Measurements from ENCODE around the gene SYNE2. TPM values are rescaled to one million over a fixed set of nuclear protein-coding genes. Genes with fewer than 3 reads are reported as not detected.
"Not testable (repeated sequence)": the region's sequence is repeated elsewhere in the genome, so short reads cannot be mapped to it uniquely, and the experiment has no call there.

The SYNE2 gene
- total RNA-seq, 2 experiments from 2014 or later = 27.6 to 27.7 TPM

- Mint-ChIP-seq H3K4me3 (no peak overlapping the region), H3K27ac (no peak overlapping the region), H3K9me3 (no peaks in the 10 kb centered on the region), H3K27me3 (no peaks in the 10 kb centered on the region), H3K36me3 (peaks cover 59% of the 10 kb centered on the region), H3K4me1 (ENCODE audit: low read depth) (no peaks in the 10 kb centered on the region)
- intact Hi-C loops (cut with micrococcal nuclease) = no loop called here
- POLR2A ChIA-PET = no interaction called here
- CTCF ChIA-PET = interaction anchor here (0.9 kb wide), 1 partner anchor 148 kb away, joined by 3 read pairs; the partner anchor contains the start of gene SYNE2
- no peak for DNase-seq
Measured at GRCh38 chr14:64000749-64001148, 147.9 kb downstream of the SYNE2 start.

GRCh38 chr14:64005822-64006221 is 153.0 kb downstream of the SYNE2 start:
- H3K27me3 Mint-ChIP-seq = no peaks in the 10 kb centered on the region
- intact Hi-C loops (cut with micrococcal nuclease) = no loop called here
- no peaks in the 10 kb centered on the region for H3K9me3 Mint-ChIP-seq
- POLR2A ChIA-PET = no interaction called here
- peaks cover 25% of the 10 kb centered on the region for H3K36me3 Mint-ChIP-seq
- no peak for DNase-seq
- H3K4me3 Mint-ChIP-seq = no peak overlapping the region
- H3K27ac Mint-ChIP-seq = no peak overlapping the region
- CTCF ChIA-PET = interaction anchor here (1.1 kb wide), 1 partner anchor 298 kb away, joined by 3 read pairs; no protein-coding TSS in a partner anchor
- H3K4me1 Mint-ChIP-seq (ENCODE audit: low read depth) = no peaks in the 10 kb centered on the region

- DNase-seq = no peak
- H3K27ac Mint-ChIP-seq = no peak overlapping the region
- H3K27me3 Mint-ChIP-seq = no peaks in the 10 kb centered on the region
- ChIA-PET POLR2A (no interaction called here), CTCF (no interaction called here)
- H3K36me3 Mint-ChIP-seq = peaks cover 17% of the 10 kb centered on the region
- intact Hi-C loops (cut with micrococcal nuclease) = no loop called here
- no peaks in the 10 kb centered on the region for H3K9me3 Mint-ChIP-seq
- H3K4me3 Mint-ChIP-seq = no peak overlapping the region
- H3K4me1 Mint-ChIP-seq (ENCODE audit: low read depth) = peaks cover 9% of the 10 kb centered on the region
Measured at GRCh38 chr14:64008016-64008415, 155.2 kb downstream of the SYNE2 start.

- Mint-ChIP-seq H3K27me3 (no peaks in the 10 kb centered on the region), H3K4me1 (ENCODE audit: low read depth) (peaks cover 9% of the 10 kb centered on the region), H3K36me3 (peaks cover 20% of the 10 kb centered on the region), H3K27ac (no peak overlapping the region), H3K9me3 (peaks cover 6% of the 10 kb centered on the region), H3K4me3 (no peak overlapping the region)
- POLR2A ChIA-PET = no interaction called here
- intact Hi-C loops (cut with micrococcal nuclease) = loop anchor here (5.0 kb wide), 1 partner anchor 110 kb away; no protein-coding TSS in a partner anchor
- no peak for DNase-seq
- CTCF ChIA-PET = interaction anchor here (1.0 to 2.0 kb wide), 5 partner anchors 11 to 291 kb away, joined by 3 to 14 read pairs (median 4); no protein-coding TSS in a partner anchor
Measured at GRCh38 chr14:64012003-64012402, 159.2 kb downstream of the SYNE2 start.

- intact Hi-C loops (cut with micrococcal nuclease) = loop anchor here (5.0 kb wide), 1 partner anchor 110 kb away; no protein-coding TSS in a partner anchor
- peaks cover 6% of the 10 kb centered on the region for H3K9me3 Mint-ChIP-seq
- no peak overlapping the region for H3K27ac Mint-ChIP-seq
- DNase-seq = no peak
- H3K4me1 Mint-ChIP-seq (ENCODE audit: low read depth) = peaks cover 9% of the 10 kb centered on the region
- H3K27me3 Mint-ChIP-seq = no peaks in the 10 kb centered on the region
- no peak overlapping the region for H3K4me3 Mint-ChIP-seq
- POLR2A ChIA-PET = no interaction called here
- peaks cover 21% of the 10 kb centered on the region for H3K36me3 Mint-ChIP-seq
- CTCF ChIA-PET = interaction anchor here (1.0 kb wide), 1 partner anchor 172 kb away, joined by 4 read pairs; no protein-coding TSS in a partner anchor
Measured at GRCh38 chr14:64012720-64013119, 159.9 kb downstream of the SYNE2 start.

GRCh38 chr14:64025479-64025878 is 172.7 kb downstream of the SYNE2 start:
- Mint-ChIP-seq H3K27me3 (no peaks in the 10 kb centered on the region), H3K4me1 (ENCODE audit: low read depth) (no peaks in the 10 kb centered on the region), H3K27ac (no peak overlapping the region), H3K9me3 (no peaks in the 10 kb centered on the region), H3K4me3 (no peak overlapping the region), H3K36me3 (peaks cover 27% of the 10 kb centered on the region)
- intact Hi-C loops (cut with micrococcal nuclease) = no loop called here
- DNase-seq = no peak
- CTCF ChIA-PET = interaction anchor here (1.0 kb wide), 1 partner anchor 14 kb away, joined by 3 read pairs; no protein-coding TSS in a partner anchor
- POLR2A ChIA-PET = no interaction called here

- H3K4me1 Mint-ChIP-seq (ENCODE audit: low read depth) = no peaks in the 10 kb centered on the region
- H3K27me3 Mint-ChIP-seq = no peaks in the 10 kb centered on the region
- CTCF ChIA-PET = interaction anchor here (1.0 kb wide), 1 partner anchor 15 kb away, joined by 3 read pairs; no protein-coding TSS in a partner anchor
- H3K9me3 Mint-ChIP-seq = no peaks in the 10 kb centered on the region
- intact Hi-C loops (cut with micrococcal nuclease) = no loop called here
- H3K36me3 Mint-ChIP-seq = peaks cover 34% of the 10 kb centered on the region
- POLR2A ChIA-PET = no interaction called here
- H3K27ac Mint-ChIP-seq = no peak overlapping the region
- DNase-seq = no peak
- H3K4me3 Mint-ChIP-seq = no peak overlapping the region
Measured at GRCh38 chr14:64026600-64026999, 173.8 kb downstream of the SYNE2 start.

- H3K27me3 Mint-ChIP-seq = no peaks in the 10 kb centered on the region
- no peaks in the 10 kb centered on the region for H3K9me3 Mint-ChIP-seq
- no peak overlapping the region for H3K4me3 Mint-ChIP-seq
- DNase-seq = no peak
- ChIA-PET CTCF (interaction anchor here (0.7 kb wide), 1 partner anchor 552 kb away, joined by 3 read pairs; no protein-coding TSS in a partner anchor), POLR2A (no interaction called here)
- no peak overlapping the region for H3K27ac Mint-ChIP-seq
- H3K36me3 Mint-ChIP-seq = peaks cover 27% of the 10 kb centered on the region
- H3K4me1 Mint-ChIP-seq (ENCODE audit: low read depth) = peaks cover 2% of the 10 kb centered on the region
- intact Hi-C loops (cut with micrococcal nuclease) = no loop called here
Measured at GRCh38 chr14:64035143-64035542, 182.3 kb downstream of the SYNE2 start.

- peaks cover 27% of the 10 kb centered on the region for H3K36me3 Mint-ChIP-seq
- intact Hi-C loops (cut with micrococcal nuclease); POLR2A ChIA-PET; DNase-seq; H3K4me1 Mint-ChIP-seq (ENCODE audit: low read depth); H3K27me3 Mint-ChIP-seq; CTCF ChIA-PET; H3K27ac Mint-ChIP-seq; H3K4me3 Mint-ChIP-seq; H3K9me3 Mint-ChIP-seq: not testable (repeated sequence)
Measured at GRCh38 chr14:64037869-64038745, 185.3 kb downstream of the SYNE2 start.

GRCh38 chr14:64038841-64039542 is 186.2 kb downstream of the SYNE2 start:
- intact Hi-C loops (cut with micrococcal nuclease) = no loop called here
- peaks cover 28% of the 10 kb centered on the region for H3K36me3 Mint-ChIP-seq
- H3K4me1 Mint-ChIP-seq (ENCODE audit: low read depth) = peaks cover 2% of the 10 kb centered on the region
- H3K27ac Mint-ChIP-seq = no peak overlapping the region
- no peak for DNase-seq
- CTCF ChIA-PET = interaction anchor here (0.5 kb wide), 1 partner anchor 265 kb away, joined by 3 read pairs; no protein-coding TSS in a partner anchor
- H3K9me3 Mint-ChIP-seq = peaks cover 9% of the 10 kb centered on the region
- no peak overlapping the region for H3K4me3 Mint-ChIP-seq
- H3K27me3 Mint-ChIP-seq = no peaks in the 10 kb centered on the region
- POLR2A ChIA-PET = no interaction called here

- DNase-seq = no peak
- Mint-ChIP-seq H3K27me3 (no peaks in the 10 kb centered on the region), H3K4me1 (ENCODE audit: low read depth) (peaks cover 2% of the 10 kb centered on the region), H3K36me3 (peaks cover 32% of the 10 kb centered on the region), H3K9me3 (peaks cover 9% of the 10 kb centered on the region), H3K4me3 (no peak overlapping the region), H3K27ac (no peak overlapping the region)
- ChIA-PET POLR2A (no interaction called here), CTCF (no interaction called here)
- intact Hi-C loops (cut with micrococcal nuclease) = no loop called here
Measured at GRCh38 chr14:64040044-64040443, 187.2 kb downstream of the SYNE2 start.

GRCh38 chr14:64043296-64043695 is 190.5 kb downstream of the SYNE2 start:
- intact Hi-C loops (cut with micrococcal nuclease); H3K27me3 Mint-ChIP-seq; POLR2A ChIA-PET; DNase-seq; H3K27ac Mint-ChIP-seq; H3K4me1 Mint-ChIP-seq (ENCODE audit: low read depth); H3K9me3 Mint-ChIP-seq; CTCF ChIA-PET; H3K4me3 Mint-ChIP-seq: not testable (repeated sequence)
- H3K36me3 Mint-ChIP-seq = peaks cover 31% of the 10 kb centered on the region
